Sigmoid colon (tissue), 7 donors: ENCODE results near the gene MAP3K15. TPM values are rescaled to one million over a fixed set of nuclear protein-coding genes. Genes with fewer than 3 reads are reported as not detected.

Source experiments
- DNase-seq: peaks from one replicate; pipeline ENCODE4 v3.0.0-alpha.2; 2019
- H3K27ac ChIP-seq, 4 donors: fragments of 200-600 bp; sonication (generic); one replicate each; pipeline ENCODE4 v1.5.1; 2016 to 2019; ENCODE audit warnings: mild to moderate bottlenecking in 1 of 4
- H3K27me3 ChIP-seq, 3 donors: fragments of 200-600 bp; sonication (generic); one replicate each; pipeline ENCODE4 v1.5.1; 2019; ENCODE audit warnings: mild to moderate bottlenecking in 1 of 3
- H3K36me3 ChIP-seq, 4 donors: fragments of 200-600 bp; sonication (generic); one replicate each; pipeline ENCODE4 v1.5.1; 2016 to 2019
- H3K4me1 ChIP-seq, 4 donors: fragments of 200-600 bp; sonication (generic); one replicate each; pipeline ENCODE4 v1.5.1; 2017 to 2019
- H3K4me3 ChIP-seq, 4 donors: fragments of 200-600 bp; sonication (generic); one replicate each; pipeline ENCODE4 v1.5.1; 2017 to 2019; ENCODE audit warnings: mild to moderate bottlenecking in 2 of 4, moderate library complexity in 1 of 4
- H3K9me3 ChIP-seq, 4 donors: fragments of 200-600 bp in 3 of 4; sonication (generic) in 3 of 4; one replicate each; pipeline versions ENCODE4 v1.5.1 to v1.6.1; 2013 to 2019
- CTCF ChIP-seq, 4 experiments: fragments of 450-650 bp in 3 of 4; fragments of 200-600 bp in 1 of 4; IDR thresholded peaks; one replicate each; pipeline ENCODE4 v1.5.1; 2016 to 2019; ENCODE audit warnings: antibody characterized with exemption in 4 of 4, mild to moderate bottlenecking in 3 of 4, moderate library complexity in 2 of 4
- EP300 ChIP-seq, 4 donors: sonication (generic); formaldehyde crosslinking; IDR thresholded peaks; one replicate each; pipeline ENCODE4 v1.6.1; 2017; ENCODE audit warnings: antibody characterized with exemption in 4 of 4
- POLR2A ChIP-seq, 2 donors: fragments of 450-650 bp; IDR thresholded peaks; one replicate each; pipeline ENCODE4 v1.6.1; 2016; ENCODE audit warnings: antibody characterized with exemption in 2 of 2, mild to moderate bottlenecking in 2 of 2, moderate library complexity in 2 of 2
- POLR2AphosphoS5 ChIP-seq, 4 donors: sonication (generic); formaldehyde crosslinking; IDR thresholded peaks; one replicate each; pipeline ENCODE4 v1.6.1; 2017; ENCODE audit warnings: antibody characterized with exemption in 4 of 4
- WGBS, 2 donors: extraction: QIAGEN DNeasy Blood & Tissue Kit; methylation state at CpG; one replicate each; pipeline ENCODE4 v1.1.7; 2013; 5-methylcytosine and 5-hydroxymethylcytosine counted together
- intact Hi-C: fragments of 100-400 bp; cut with DNase I; formaldehyde crosslinking; loops from one replicate; pipeline ENCODE4 v1.15.1; 2023
- polyA plus RNA-seq, 3 donors: library from polyadenylated mRNA; stranded (reverse); fragments of 200-250 nt; gene quantifications; one replicate each; pipeline ENCODE4 v1.2.3, GENCODE V29; 2013
- total RNA-seq, 4 donors: library from RNA; depleted of rRNA; stranded (reverse); fragments of >200 nt; gene quantifications; one replicate each; pipeline ENCODE4 v1.1.0, GENCODE V29; 2016
- donor health status: healthy with polysubstance abuse.
- donor health status: Bipolar disorder and iron deficiency.
- donor health status: healthy.

The MAP3K15 gene
- under 1 TPM in 1 of 4 donors, not detected in 3; 0.14 TPM for total RNA-seq
- polyA plus RNA-seq = under 1 TPM in 2 of 3 donors, not detected in 1; 0.15 to 0.69 TPM

- H3K4me3 ChIP-seq = peak within 1 kb of the TSS in 3 of 4 donors; percentile 31 to 41 (median 40)
Observed at GRCh38 chrX:19514791-19515614, at the start of gene MAP3K15. TSS of gene MAP3K15 (minus strand) at chrX:19515508. CDS start at chrX:19515261, 247 bp downstream.

GRCh38 chrX:19564606-19565005 is 49.3 kb upstream of the MAP3K15 start:
- intact Hi-C loops = no loop called here
- H3K27ac ChIP-seq = no peak overlapping the region
- 14 to 63% methylated on average over 1 of the region's 1 CpG for WGBS, 2 donors
- no peaks in the 10 kb centered on the region for H3K36me3 ChIP-seq
- no peak overlapping the region for H3K4me3 ChIP-seq
- DNase-seq = no peak
- no peaks in the 10 kb centered on the region for H3K27me3 ChIP-seq
- no peaks in the 10 kb centered on the region for H3K4me1 ChIP-seq
- TF ChIP-seq POLR2A (IDR thresholded peaks at IDR 0.05) (no peak), POLR2AphosphoS5 (IDR thresholded peaks at IDR 0.05) (no peak)
- no peaks in the 10 kb centered on the region for H3K9me3 ChIP-seq

More at GRCh38 chrX:19514791-19515614, at the start of gene MAP3K15:
- H3K27ac ChIP-seq = no peak within 1 kb of the TSS
- DNase-seq = no peak
- intact Hi-C loops = loop anchor here (10.0 kb wide), 1 partner anchor 140 kb away; no protein-coding TSS in a partner anchor
- WGBS, 2 donors = 1 to 2% methylated on average over 94 to 97 of the region's 100 CpGs
- H3K4me1 ChIP-seq = peaks cover 0 to 6% (median 0%) of the 10 kb centered on the region in 4 donors
- H3K27me3 ChIP-seq = peaks cover 0 to 32% (median 0%) of the 10 kb centered on the region in 3 donors
- H3K9me3 ChIP-seq = no peaks in the 10 kb centered on the region
- no peaks in the 10 kb centered on the region for H3K36me3 ChIP-seq
- TF ChIP-seq POLR2AphosphoS5 (IDR thresholded peaks at IDR 0.05) = no peak
- no peak for TF ChIP-seq POLR2A (IDR thresholded peaks at IDR 0.05)
- peak in 1 of 4 experiments; percentile 10 for TF ChIP-seq CTCF (IDR thresholded peaks at IDR 0.05)
- no peak for TF ChIP-seq EP300 (IDR thresholded peaks at IDR 0.05)

GRCh38 chrX:19563746-19564145 is 48.4 kb upstream of the MAP3K15 start:
- intact Hi-C loops = no loop called here
- Histone ChIP-seq H3K27me3 (no peaks in the 10 kb centered on the region), H3K36me3 (no peaks in the 10 kb centered on the region), H3K4me3 (no peak overlapping the region), H3K9me3 (no peaks in the 10 kb centered on the region), H3K4me1 (no peaks in the 10 kb centered on the region), H3K27ac (no peak overlapping the region)
- DNase-seq = no peak
- WGBS, 2 donors = 25 to 64% methylated on average over 6 of the region's 6 CpGs
- TF ChIP-seq POLR2AphosphoS5 (IDR thresholded peaks at IDR 0.05) (no peak), CTCF (IDR thresholded peaks at IDR 0.05) (no peak), EP300 (IDR thresholded peaks at IDR 0.05) (no peak), POLR2A (IDR thresholded peaks at IDR 0.05) (no peak)

- Histone ChIP-seq H3K27ac (no peak overlapping the region), H3K36me3 (no peaks in the 10 kb centered on the region), H3K4me3 (no peak overlapping the region), H3K9me3 (no peaks in the 10 kb centered on the region), H3K27me3 (no peaks in the 10 kb centered on the region), H3K4me1 (no peaks in the 10 kb centered on the region)
- 82 to 90% methylated on average over 10 of the region's 10 CpGs for WGBS, 2 donors
- TF ChIP-seq CTCF (IDR thresholded peaks at IDR 0.05) = no peak
- DNase-seq = no peak
- intact Hi-C loops = no loop called here
Observed at GRCh38 chrX:19563327-19563726, 48.0 kb upstream of the MAP3K15 start.

- Histone ChIP-seq H3K27ac (no peak overlapping the region), H3K36me3 (no peaks in the 10 kb centered on the region), H3K27me3 (no peaks in the 10 kb centered on the region), H3K4me1 (no peaks in the 10 kb centered on the region), H3K9me3 (no peaks in the 10 kb centered on the region), H3K4me3 (no peak overlapping the region)
- DNase-seq = no peak
- TF ChIP-seq POLR2A (IDR thresholded peaks at IDR 0.05) = no peak
- TF ChIP-seq CTCF (IDR thresholded peaks at IDR 0.05) = no peak
- TF ChIP-seq EP300 (IDR thresholded peaks at IDR 0.05) = no peak
- no peak for TF ChIP-seq POLR2AphosphoS5 (IDR thresholded peaks at IDR 0.05)
- 69 to 78% methylated on average over 1 of the region's 1 CpG for WGBS, 2 donors
- intact Hi-C loops = no loop called here
Observed at GRCh38 chrX:19560611-19561010, 45.3 kb upstream of the MAP3K15 start.
